Adrenal gland (tissue), 12 donors: ENCODE results near the gene GBF1. TPM values are rescaled to one million over a fixed set of nuclear protein-coding genes. Genes with fewer than 3 reads are reported as not detected.

Source experiments
- DNase-seq, 7 donors: peaks; one replicate each; pipeline ENCODE4 v3.0.0-alpha.2; 2019 to 2020
- H3K27ac ChIP-seq, 5 donors: fragments of 200-600 bp; sonication (generic) in 4 of 5; 1 replicate in 3 of 5; 2 replicates in 2 of 5; pipeline versions ENCODE4 v1.5.1 to v1.8.0; 2016 to 2020; ENCODE audit warnings: mild to moderate bottlenecking in 1 of 5
- H3K27me3 ChIP-seq: fragments of 200-600 bp; 2 replicates; pipeline ENCODE4 v1.8.0; 2021
- H3K36me3 ChIP-seq, 2 donors: fragments of 200-600 bp; replicated peaks in 1 of 2; 1 replicate in 1 of 2; 2 replicates in 1 of 2; pipeline versions ENCODE4 v1.5.1 to v1.8.0; 2018 to 2022
- H3K4me1 ChIP-seq, 2 donors: fragments of 200-600 bp; replicated peaks in 1 of 2; 1 replicate in 1 of 2; 2 replicates in 1 of 2; pipeline versions ENCODE4 v1.5.1 to v1.8.0; 2018 to 2021
- H3K4me3 ChIP-seq, 4 donors: fragments of 200-600 bp; sonication (generic) in 3 of 4; one replicate each; pipeline ENCODE4 v1.5.1; 2016 to 2018
- H3K9me3 ChIP-seq, 3 donors: fragments of 200-600 bp; sonication (generic) in 1 of 3; replicated peaks in 1 of 3; 1 replicate in 2 of 3; 2 replicates in 1 of 3; pipeline versions ENCODE4 v1.5.1 to v1.8.0; 2016 to 2021
- CTCF ChIP-seq, 6 experiments: fragments of 450-650 bp in 4 of 6; fragments of 200-600 bp in 2 of 6; sonication (generic) in 1 of 6; IDR thresholded peaks; 1 replicate in 5 of 6; 2 replicates in 1 of 6; pipeline versions ENCODE4 v1.5.1 to v1.8.0; 2016 to 2021; ENCODE audit warnings: antibody characterized with exemption in 6 of 6, mild to moderate bottlenecking in 2 of 6, moderate library complexity in 1 of 6
- POLR2A ChIP-seq, 2 donors: fragments of 450-650 bp; IDR thresholded peaks; one replicate each; pipeline ENCODE4 v1.6.1; 2017; ENCODE audit warnings: antibody characterized with exemption in 2 of 2, mild to moderate bottlenecking in 2 of 2, moderate library complexity in 1 of 2
- WGBS, 4 donors: extraction: QIAGEN DNeasy Blood & Tissue Kit in 2 of 4; methylation state at CpG; one replicate each; pipeline versions ENCODE4 v1.1.5 to v1.1.7; 2013 to 2017; 5-methylcytosine and 5-hydroxymethylcytosine counted together
- intact Hi-C, 2 donors: fragments of 100-400 bp; cut with DNase I; formaldehyde crosslinking; loops; one replicate each; pipeline versions ENCODE4 v1.14.1 to v1.15.0; 2022 to 2023
- polyA plus RNA-seq, 3 donors: library from polyadenylated mRNA; stranded (reverse); fragments of 200-250 nt in 2 of 3; fragments of 350-450 nt in 1 of 3; fragmentation: Illumina TruSeq in 1 of 3; extraction: RNeasy Lipid Tissue Mini Kit (QIAGEN cat#74804) in 1 of 3; gene quantifications; one replicate each; pipeline ENCODE4 v1.2.3, GENCODE V29; 2013 to 2014
- total RNA-seq, 9 donors: library from RNA; depleted of rRNA in 4 of 9; stranded (reverse); fragments of >200 nt in 4 of 9; fragments of 120-200 nt in 1 of 9; fragmentation: NEBNext Ultra II Directional in 1 of 9; extraction: Animal tissue kit (Norgen Biotek cat#: 25700) in 1 of 9; gene quantifications; one replicate each; pipeline versions ENCODE4 v1.1.0 to v1.2.4, GENCODE V29; 2013 to 2023
- donor health status: healthy with polysubstance abuse.
- donor health status: Bipolar disorder and iron deficiency.
- donor health status: DM: yes; HTN: yes; CAD: no.
- donor health status: DM: no; HTN: no; CAD: no.
- donor health status: DM: no; HTN: no; CAD: no.
- donor health status: DM: yes; HTN: yes; CAD: no.

Gene GBF1
- total and polyA plus RNA-seq, 12 donors, result 16.4 to 46.1 (median 37.7) TPM

GRCh38 chr10:102405632-102406031 lies 160.3 kb downstream of the GBF1 start:
- WGBS, 4 donors, result 79 to 90% (median 82%) methylated on average over 2 to 6 of the region's 6 CpGs
- Histone ChIP-seq H3K4me1 (peaks cover 0 to 12% of the 10 kb centered on the region in 2 donors), H3K36me3 (peaks cover 0 to 22% of the 10 kb centered on the region in 2 donors), H3K4me3 (no peak overlapping the region), H3K27me3 (peaks cover 25% of the 10 kb centered on the region), H3K27ac (no peak overlapping the region), H3K9me3 (no peaks in the 10 kb centered on the region)
- TF ChIP-seq CTCF (IDR thresholded peaks at IDR 0.05) (no peak), POLR2A (IDR thresholded peaks at IDR 0.05) (no peak)
- intact Hi-C loops, result no loop called here
- DNase-seq, result no peak

GRCh38 chr10:102406815-102407214 lies 161.5 kb downstream of the GBF1 start:
- DNase-seq, result no peak
- WGBS, 4 donors, result 89 to 100% (median 92%) methylated on average over 2 of the region's 2 CpGs
- Histone ChIP-seq H3K36me3 (peaks cover 0 to 11% of the 10 kb centered on the region in 2 donors), H3K9me3 (no peaks in the 10 kb centered on the region), H3K4me3 (no peak overlapping the region), H3K27me3 (peaks cover 35% of the 10 kb centered on the region), H3K4me1 (peaks cover 0 to 12% of the 10 kb centered on the region in 2 donors), H3K27ac (no peak overlapping the region)
- intact Hi-C loops, result no loop called here
- TF ChIP-seq CTCF (IDR thresholded peaks at IDR 0.05) (no peak), POLR2A (IDR thresholded peaks at IDR 0.05) (no peak)

- peak overlapping the region in 1 of 5 donors; percentile 17 for H3K27ac ChIP-seq
- intact Hi-C loops, result no loop called here
- DNase-seq, result no peak
- TF ChIP-seq POLR2A (IDR thresholded peaks at IDR 0.05), result no peak
- TF ChIP-seq CTCF (IDR thresholded peaks at IDR 0.05), result no peak
- WGBS, 4 donors, result 71 to 80% (median 77%) methylated on average over 12 to 13 of the region's 13 CpGs
- peaks cover 43% of the 10 kb centered on the region for H3K27me3 ChIP-seq
- peaks cover 0 to 5% of the 10 kb centered on the region in 2 donors for H3K36me3 ChIP-seq
- no peak overlapping the region for H3K4me3 ChIP-seq
- H3K4me1 ChIP-seq, result peaks cover 0 to 12% of the 10 kb centered on the region in 2 donors
- H3K9me3 ChIP-seq, result no peaks in the 10 kb centered on the region
Observed at GRCh38 chr10:102407425-102408130, 162.2 kb downstream of the GBF1 start.

- peak in 2 of 7 donors; percentile 23 to 87 for DNase-seq
- WGBS, 4 donors, result 52 to 58% (median 56%) methylated on average over 12 to 14 of the region's 14 CpGs
- Histone ChIP-seq H3K4me1 (peaks cover 0 to 12% of the 10 kb centered on the region in 2 donors), H3K9me3 (no peaks in the 10 kb centered on the region), H3K4me3 (peak overlapping the region in 1 of 4 donors; percentile 36), H3K36me3 (no peaks in the 10 kb centered on the region), H3K27me3 (peaks cover 44% of the 10 kb centered on the region), H3K27ac (peak overlapping the region in 1 of 5 donors; percentile 66)
- intact Hi-C loops, result no loop called here
- TF ChIP-seq CTCF (IDR thresholded peaks at IDR 0.05), result no peak
- TF ChIP-seq POLR2A (IDR thresholded peaks at IDR 0.05), result no peak
Observed at GRCh38 chr10:102408131-102408727, 162.9 kb downstream of the GBF1 start.
